ENCODE data around the gene FAM136A. TPM values are rescaled to one million over a fixed set of nuclear protein-coding genes. Genes with fewer than 3 reads are reported as not detected.
"Not testable (repeated sequence)": the region's sequence is repeated elsewhere in the genome, so short reads cannot be mapped to it uniquely, and the experiment has no call there.

FAM136A gene
- 24.3 TPM for total RNA-seq

DNA sequence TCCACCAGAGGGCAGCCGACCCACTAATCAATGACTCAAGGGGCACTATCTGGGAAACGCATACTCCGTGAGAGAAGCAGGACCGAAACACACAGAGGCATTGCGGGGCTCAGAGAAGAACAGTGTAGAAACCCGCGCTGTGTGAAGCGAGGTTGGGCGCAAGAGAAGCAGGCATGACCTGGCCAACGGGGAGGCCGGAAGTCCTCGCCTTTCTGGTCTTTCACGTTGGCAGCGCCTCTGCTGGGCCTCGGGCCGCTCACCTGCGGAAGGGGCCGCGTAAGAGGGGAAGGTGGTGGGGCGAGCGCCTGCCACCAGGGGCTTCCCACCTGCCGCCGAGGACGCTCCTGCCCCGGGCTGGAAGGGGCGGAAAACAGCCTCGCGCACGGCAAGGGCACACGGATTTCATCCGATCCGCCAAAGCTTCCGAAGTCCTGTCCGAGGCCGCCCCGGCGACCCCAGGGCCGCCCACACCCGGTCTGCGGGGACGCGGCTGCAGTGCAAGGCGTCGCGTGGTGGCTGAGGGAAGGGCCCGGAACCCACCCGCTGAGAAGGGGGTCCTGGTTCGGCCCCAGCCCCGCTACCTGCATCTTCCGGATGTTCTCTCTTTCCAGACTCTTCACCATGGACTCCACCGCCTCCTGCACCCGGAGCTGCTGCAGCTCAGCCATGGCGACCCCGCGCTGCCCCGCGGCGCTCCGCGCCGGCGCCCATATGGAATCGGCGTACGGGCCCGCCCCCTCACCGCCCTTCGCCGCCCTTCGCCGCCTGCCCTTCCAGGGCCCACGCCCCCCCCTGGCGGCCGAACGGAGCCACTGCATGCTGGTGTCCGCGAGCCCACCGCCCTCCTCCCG lies at the start of gene FAM136A:
FAM136A (minus strand) TSS at position 724 of the 851 bp plus-strand sequence; CDS start at position 668, 56 bp downstream.
- DNase-seq (ENCODE audit: low spot score) = peak; percentile 85
- peak; percentile 97 for ATAC-seq

DNA sequence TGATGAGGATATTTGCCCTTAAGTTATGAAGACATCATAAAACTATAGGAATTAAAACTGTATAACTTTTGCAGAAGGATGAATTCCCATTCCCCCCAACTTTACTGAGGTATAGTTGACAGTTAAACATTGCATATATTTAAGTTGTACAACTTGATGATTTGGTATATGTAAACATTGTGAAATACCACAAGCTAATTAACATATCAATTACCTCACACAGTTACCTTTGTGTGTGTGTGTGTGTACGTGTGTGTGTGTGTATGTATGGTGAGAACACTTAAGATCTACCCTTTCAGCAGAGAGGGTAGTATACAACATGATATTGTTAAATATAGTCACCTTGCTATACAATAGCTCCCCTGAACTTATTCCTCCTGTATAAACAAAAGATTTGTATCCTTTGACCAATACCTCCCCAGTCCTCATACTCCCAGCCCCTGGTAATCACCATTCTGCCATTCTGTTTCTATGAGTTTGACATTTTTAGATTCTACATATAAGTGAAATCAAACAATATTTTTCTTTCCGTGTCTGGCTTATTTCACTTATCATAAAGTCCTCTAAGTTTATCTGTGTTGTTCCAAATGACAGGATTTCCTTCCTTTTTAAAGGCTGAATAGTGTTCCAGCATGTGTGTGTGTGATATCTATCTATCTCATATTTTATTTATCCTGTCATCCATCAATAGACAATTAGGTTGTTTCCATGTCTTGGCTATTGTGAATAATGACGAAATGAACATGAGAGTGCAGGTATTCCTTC lies 48.2 kb upstream of the FAM136A start:
- ATAC-seq (no peak), DNase-seq (ENCODE audit: low spot score) (no peak)

DNA sequence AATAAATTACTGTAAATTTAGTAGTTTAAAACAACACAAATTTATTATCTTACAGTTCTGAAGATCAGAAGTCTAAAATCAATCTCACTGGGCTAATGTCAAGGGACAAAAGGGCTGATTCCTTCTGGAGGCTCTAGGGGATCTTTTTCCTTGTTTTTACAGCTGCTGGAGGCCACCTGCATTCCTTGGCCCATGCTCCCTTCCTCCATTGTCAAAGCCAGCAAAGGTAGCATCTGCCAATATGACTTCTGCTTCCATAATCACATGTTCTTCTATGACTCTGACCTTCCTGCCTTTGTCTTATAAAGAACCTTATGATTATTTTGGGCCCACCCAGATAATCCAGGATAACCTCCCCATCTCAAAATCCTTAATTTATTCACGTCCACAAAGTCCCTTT lies 46.0 kb upstream of the FAM136A start:
- ATAC-seq (no peak), DNase-seq (ENCODE audit: low spot score) (no peak)

DNA sequence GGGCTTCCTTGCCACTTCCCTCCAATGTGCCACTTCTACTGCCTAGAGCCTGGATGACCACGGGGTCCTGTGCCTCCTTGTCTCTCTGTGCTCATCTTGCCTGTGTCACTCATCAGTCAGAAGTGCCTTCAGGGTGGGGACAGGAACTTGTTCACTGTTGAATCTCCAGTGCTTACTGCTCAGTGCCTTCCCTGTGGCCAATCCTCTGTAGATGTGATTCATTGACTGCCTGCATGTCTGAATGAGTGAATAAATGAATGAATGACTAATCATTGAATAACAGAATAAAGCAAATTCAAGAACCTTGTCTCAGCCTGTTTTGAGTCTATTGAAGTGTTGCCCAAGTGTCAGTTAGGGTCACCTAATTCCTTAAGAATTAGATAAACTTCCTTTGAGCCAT lies 42.3 kb upstream of the FAM136A start:
- no peak for DNase-seq (ENCODE audit: low spot score)

DNA sequence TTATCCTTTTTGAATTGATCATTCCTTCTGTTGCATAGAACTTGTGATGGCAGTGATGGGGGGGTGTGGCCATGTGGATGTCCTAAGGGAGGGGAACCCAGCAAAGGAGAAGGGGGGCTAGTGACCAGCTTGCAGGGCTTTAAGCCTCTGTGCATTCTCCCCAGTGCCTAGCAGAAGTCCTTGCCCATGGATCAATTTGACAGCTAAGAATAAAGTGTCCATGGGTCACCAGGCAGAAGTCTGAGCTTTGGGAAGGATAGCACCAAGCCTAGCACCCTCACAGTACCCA lies 39.6 kb upstream of the FAM136A start:
- DNase-seq (ENCODE audit: low spot score) (no peak), ATAC-seq (no peak)

More for the DNA sequence above, 42.3 kb upstream of the FAM136A start:
- ATAC-seq = no peak

DNA sequence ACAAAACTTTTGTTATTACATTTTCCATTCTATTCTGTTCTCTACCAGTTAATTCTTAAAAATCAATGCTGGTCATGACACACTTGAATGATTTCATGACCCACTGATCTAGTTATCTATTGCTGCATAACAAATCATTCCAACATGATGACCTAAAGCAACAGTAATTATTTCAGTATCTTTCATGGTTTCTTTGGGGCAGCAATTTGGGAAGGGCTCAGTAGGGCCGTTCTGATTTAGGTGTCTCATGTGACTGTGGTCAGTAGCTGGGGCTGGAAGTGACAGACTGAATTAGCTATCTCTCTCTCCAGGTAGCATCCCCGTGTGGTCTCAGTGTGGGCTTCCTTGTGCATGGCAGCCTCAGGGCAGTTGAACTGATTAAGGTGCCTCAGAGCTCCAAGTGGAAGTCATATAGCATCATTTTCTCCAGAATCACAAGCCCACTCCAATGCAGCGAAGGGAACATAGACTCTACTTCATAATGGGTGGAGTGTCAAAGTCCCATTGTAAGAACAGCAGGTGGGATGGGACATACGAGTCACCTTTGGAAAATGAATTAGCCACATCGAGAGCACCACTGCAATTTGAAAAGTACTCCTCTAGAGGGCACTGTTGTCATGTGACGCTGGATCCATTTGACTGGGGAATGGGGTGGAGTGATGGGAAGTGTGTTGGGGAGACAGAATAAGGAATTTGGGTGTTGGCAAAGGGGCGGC lies 39.1 kb upstream of the FAM136A start:
- peak; percentile 96 for ATAC-seq
- peak; percentile 51 for DNase-seq (ENCODE audit: low spot score)

DNA sequence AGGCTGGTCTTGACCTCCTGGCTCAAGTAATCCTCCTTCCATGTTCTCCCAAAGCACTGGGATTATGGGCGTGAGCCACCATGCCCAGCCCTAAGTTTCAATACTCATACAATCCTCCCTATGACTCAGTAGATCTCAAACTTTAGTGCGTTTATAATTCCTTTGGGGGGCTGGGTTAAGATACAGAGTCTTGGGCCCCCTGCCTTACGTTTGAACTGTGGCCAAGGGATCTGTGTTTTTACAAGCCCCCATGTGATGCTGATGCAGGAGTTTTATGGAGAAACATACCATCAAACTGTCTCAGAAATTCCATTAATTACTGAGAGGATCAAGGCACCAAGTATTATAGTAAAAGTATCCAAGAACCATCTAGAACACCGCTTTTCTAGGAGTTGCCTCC lies 38.2 kb upstream of the FAM136A start:
- ATAC-seq (no peak), DNase-seq (ENCODE audit: low spot score) (no peak)

DNA sequence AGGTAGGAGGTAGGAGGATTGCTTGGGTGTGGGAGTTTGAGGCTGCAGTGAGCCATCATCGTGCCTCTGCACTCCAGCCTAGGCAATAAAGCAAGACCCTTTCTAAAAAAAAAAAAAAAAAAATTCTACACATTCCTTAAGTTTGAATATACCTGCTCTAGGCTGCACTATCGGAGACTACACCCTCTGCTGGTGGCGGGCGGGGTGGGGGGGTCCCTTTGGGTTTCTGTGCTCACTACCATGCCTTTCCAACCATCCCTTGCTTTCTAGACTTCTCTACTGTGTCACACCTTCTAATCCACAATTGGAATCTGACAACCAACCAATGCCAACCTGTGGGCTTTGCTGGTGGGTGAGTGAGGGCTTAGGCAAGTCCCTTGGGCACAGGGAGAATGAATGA lies 34.7 kb upstream of the FAM136A start:
- ATAC-seq (no peak), DNase-seq (ENCODE audit: low spot score) (no peak)

DNA sequence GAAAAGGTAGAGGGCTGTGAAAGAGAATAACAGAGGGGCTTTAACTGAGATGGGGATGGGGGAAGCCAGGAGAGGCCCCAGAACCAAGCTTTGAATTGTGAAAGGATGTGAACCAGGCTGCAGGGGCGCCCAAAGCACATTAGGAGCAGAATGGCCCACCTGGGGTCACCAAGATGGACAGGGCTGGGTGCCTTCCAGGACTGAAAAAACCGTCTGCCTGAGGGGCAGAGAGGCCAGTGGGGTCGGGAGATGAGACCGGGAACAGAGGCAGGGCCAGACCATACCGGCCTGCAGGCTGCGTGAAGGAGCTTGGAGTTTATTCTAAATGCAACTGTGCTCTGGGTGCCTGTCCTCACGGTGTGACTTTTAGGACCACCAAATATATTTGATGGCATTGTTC lies 29.1 kb upstream of the FAM136A start:
- DNase-seq (ENCODE audit: low spot score) = no peak
- no peak for ATAC-seq

DNA sequence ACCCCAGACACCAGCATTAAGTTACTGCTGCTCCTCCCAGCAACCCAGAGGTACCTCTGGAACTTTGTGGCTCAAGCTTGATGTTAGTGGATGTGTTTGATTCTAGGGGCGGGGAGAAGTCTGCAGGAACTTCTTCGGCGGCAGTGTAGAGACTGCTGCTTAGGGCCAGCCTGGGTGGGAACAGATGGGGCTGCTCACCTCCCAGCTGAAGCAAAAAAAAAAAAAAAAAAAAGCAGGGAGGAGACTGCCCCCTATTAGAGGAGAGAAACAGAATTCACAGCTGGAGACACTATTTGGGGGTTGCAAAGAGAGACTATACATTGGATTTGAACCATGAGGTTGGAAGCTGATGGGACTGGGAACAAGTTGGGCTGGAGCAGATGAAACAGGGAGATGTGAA lies 28.6 kb upstream of the FAM136A start:
- ATAC-seq (no peak), DNase-seq (ENCODE audit: low spot score) (no peak)

DNA sequence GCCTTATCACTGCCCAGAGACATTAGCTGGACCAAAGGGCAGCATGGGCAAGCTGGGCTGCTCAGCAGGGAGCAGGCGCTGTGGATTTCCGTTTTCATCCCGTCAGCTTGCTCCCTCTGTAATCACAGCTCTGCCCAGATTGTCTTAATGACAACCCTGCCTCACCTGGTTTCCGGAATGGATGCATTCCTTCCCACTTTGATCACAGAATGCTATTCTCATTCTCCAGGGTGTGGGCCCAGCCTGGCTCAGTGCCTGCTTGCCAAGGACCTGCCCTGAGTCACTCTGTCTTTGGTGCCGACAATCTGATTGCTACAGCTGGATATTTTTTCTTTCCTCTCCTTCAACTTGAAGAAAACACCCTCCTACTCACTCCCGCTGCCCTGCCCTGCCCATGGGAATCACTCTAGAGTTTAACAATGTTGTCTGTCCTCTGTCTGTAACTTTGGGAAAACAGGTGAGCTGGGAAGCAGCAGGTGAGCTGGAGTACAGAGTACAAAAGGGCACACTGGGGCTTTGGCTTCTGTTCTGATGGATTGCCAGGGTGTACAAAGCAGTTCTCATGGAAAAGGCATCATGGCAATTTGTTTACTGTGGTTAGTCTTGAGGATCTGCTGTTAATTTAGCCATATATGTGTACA lies 27.2 kb upstream of the FAM136A start:
- peak; percentile 95 for ATAC-seq
- peak; percentile 52 for DNase-seq (ENCODE audit: low spot score)

DNA sequence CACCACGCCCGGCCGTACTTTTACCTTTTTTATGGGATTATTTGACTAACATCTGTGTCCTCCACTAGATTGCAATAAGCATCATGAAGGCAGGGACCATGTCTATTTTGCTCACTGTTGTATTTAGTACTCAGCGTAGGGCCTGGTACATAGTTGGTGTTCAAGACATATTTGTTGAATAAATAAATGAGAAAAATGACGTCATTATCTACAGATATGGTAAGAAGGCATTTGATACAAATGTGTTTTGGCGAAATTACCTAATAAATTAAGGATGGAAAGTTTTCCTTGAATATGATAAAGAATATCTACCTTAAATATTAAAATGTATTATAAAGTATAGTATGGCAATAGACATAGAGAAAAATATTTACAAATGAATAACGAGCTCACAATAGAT lies 24.0 kb upstream of the FAM136A start:
- DNase-seq (ENCODE audit: low spot score) (no peak), ATAC-seq (no peak)

DNA sequence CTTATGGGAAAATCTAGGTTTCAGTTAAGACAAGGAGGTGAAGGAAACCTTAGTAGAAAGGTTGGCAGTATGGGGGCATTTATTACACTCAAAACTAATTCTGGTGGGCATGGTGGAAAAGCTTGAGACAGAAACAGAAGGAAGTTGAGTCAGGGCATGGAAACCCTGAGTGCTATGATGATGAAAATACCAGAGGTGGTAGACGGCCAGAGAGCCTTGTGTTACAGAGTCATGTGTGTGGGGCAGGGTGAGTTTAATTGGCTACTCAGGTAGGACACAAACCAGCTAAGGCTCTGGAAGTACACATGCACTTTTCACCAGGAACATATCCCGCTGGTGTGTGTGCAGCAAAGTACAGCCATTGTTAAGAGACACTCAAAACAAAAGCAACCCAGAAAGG lies 20.7 kb upstream of the FAM136A start:
- ATAC-seq = no peak

DNA sequence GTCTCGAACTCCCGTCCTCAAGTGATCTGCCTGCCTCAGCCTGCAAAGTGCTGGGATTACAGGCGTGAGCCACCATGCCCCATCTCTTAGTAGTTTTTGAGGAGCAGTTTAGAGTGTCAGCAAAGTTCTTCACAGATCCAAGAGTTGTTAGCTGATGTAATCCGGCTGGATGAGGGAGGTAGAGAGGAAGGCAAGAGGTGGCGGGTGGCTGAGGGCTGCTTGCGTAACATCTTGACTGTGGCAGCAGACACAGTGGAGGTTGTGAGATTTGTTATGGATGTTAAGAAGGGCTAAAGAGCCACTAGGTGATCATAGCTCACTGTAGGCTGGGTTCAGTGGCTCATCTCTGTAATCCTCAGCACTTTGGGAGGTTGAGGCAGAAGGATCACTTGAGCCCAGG lies 19.5 kb upstream of the FAM136A start:
- DNase-seq (ENCODE audit: low spot score) (no peak), ATAC-seq (no peak)

More for the DNA sequence above, 20.7 kb upstream of the FAM136A start:
- no peak for DNase-seq (ENCODE audit: low spot score)

DNA sequence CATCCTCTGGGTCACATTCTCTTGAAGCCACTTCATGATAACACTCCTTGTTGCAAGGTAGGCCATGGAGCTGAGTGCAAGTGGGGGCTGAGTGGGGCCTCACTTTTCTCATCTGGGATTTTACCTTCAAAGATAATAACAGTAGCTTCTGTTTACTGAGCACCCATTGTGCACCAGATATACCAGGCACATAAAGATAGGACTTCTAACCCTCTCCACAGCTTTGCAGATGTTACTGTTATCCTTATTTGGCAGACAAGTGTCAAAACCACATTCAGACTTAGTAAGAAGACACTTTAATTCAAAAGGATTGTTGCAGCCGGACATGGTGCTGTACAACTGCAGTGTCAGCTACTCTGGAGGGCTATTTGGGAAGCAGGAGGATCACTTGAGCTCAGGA lies 12.8 kb upstream of the FAM136A start:
- DNase-seq (ENCODE audit: low spot score) (no peak), ATAC-seq (no peak)

DNA sequence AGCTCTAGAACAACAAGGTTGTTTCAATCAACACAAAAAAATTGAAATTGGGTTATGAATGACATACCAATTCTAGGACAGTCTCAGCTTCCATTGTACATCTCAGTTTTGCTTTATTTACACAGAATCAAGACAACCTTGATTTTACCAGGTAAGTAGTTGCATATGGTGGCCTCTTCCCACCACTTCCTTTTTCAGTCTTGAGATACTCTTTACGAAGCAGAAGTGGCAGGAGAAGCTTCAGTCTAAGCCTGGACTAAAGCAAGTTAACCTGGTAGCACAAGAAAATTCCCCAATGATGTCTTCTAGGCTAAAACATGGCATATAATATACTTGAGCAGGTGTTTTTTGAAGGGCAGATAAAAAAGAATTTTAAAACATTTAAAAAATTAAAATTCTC lies 10.7 kb upstream of the FAM136A start:
- DNase-seq (ENCODE audit: low spot score) = no peak
- no peak for ATAC-seq

DNA sequence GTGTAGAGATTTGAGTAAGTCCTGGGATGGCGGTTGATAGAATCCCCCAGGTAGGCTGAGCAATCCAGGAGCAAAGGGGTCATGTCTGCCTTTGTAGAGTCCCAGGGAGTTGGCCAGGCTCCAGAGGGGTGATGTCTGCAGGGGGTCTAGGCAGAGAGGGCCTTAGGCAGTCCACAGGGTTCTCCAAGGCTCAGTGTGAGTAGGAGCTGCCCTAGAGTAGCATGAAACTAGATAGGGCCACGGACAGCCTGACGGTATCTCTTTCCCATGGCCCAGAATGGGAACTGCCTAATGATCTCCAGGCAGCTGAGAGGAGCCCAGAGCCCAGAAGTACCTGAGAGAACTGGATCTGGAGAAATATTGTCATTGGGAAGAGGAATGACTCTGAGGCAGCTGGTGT lies 9.0 kb upstream of the FAM136A start:
- DNase-seq (ENCODE audit: low spot score) (no peak), ATAC-seq (no peak)

DNA sequence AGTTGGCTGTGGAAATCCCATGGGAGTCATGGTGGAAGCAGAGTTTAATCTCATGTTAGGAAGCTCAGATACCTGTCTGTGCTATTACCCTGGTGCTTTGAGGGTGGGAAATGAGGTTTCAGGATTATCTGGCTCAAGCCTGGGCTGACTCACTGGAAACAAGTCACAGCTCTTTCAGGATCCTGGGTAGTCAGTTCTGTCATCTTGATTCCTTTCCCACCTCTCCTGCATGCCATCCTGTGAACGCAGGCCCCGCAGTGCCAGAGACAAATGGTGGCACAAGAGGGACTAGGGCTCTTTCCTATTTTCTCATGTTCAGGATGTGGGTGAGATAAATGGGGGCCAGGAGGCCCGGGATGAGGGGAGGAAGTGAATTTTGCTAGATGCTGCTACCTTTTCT lies 3.7 kb upstream of the FAM136A start:
- no peak for DNase-seq (ENCODE audit: low spot score)

DNA sequence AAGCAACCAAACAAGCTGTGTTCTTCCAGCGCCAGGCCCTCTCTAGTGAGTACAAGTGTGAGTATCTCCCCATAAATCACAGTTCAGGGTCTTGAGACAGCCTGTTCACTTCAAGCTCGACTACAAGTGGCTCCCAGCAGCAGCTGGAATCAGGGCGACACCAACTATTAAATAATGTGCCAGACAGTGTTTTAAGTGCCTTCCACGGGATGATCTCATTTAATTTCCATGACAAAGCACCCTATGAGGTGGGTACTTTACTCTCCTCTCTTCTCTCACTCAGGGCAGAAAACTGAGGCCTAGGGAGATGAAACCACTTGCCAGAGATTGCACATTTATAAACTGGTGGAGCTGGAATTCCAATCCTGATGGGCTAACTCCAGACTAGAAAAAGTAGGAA lies 2.6 kb upstream of the FAM136A start:
- ATAC-seq = no peak

More for the DNA sequence above, 3.7 kb upstream of the FAM136A start:
- ATAC-seq = no peak

DNA sequence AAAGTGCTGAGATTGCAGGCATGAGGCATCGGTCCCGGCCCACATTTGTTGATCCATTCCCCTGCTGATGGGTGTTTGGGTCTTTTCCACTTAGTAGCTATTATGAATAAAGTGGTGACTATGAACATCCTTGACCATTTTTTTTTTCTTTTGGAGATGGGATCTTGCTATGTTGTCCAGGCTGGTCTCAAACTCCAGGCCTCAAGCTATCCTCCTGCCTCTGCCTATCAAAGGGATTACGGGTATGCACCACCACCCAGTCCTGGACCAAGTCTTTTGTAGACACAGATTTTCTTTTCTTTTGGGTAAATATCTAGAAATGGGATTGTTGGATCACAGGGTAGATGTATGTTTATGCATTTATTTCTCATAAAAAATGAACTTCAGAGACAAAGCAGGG lies 1.3 kb upstream of the FAM136A start:
- ATAC-seq = no peak
- DNase-seq (ENCODE audit: low spot score) = no peak

More for the DNA sequence above, 2.6 kb upstream of the FAM136A start:
- no peak for DNase-seq (ENCODE audit: low spot score)

DNA sequence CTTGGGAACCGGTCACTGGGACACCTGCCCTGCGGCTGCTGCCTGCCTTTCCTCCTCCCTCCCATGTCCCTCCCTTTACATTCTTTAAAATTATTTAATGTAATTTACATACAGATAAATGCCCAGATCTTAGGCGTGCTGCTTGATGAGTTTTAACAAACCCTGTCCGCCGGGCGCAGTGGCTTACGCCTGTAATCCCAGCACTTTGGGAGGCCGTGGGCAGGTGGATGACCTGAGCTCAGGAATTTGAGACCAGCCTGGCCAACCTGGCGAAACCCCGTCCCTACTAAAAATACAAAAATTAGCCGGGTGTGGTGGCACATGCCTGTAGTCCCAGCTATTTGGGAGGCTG lies 304 bp upstream of the FAM136A start:
- ATAC-seq; DNase-seq (ENCODE audit: low spot score): not testable (repeated sequence)

Data from left lobe of liver (tissue), 2 donors.